SW480 (cell line): ENCODE data around the gene ZNF280B.
"Not testable (repeated sequence)": the region's sequence is repeated elsewhere in the genome, so short reads cannot be mapped to it uniquely, and the experiment has no call there.

Experiments
- DNase-seq: peaks from one replicate; pipeline ENCODE4 v3.0.0-alpha.2; 2016; ENCODE audit warnings: low spot score

Gene ZNF280B

GRCh38 chr22:22507743-22508273 is 734 bp downstream of the ZNF280B start:
- DNase-seq: no peak

GRCh38 chr22:22506736-22507135 is 1.8 kb downstream of the ZNF280B start:
- no peak for DNase-seq

- no peak for DNase-seq
Observed at GRCh38 chr22:22498267-22498666, 10.3 kb downstream of the ZNF280B start.

GRCh38 chr22:22491589-22491988 is 17.0 kb downstream of the ZNF280B start:
- not testable (repeated sequence) for DNase-seq

- no peak for DNase-seq
Observed at GRCh38 chr22:22488736-22489135, 19.8 kb downstream of the ZNF280B start.

GRCh38 chr22:22487869-22488597 is 20.5 kb downstream of the ZNF280B start:
- DNase-seq: no peak

GRCh38 chr22:22487059-22487458 is 21.5 kb downstream of the ZNF280B start:
- DNase-seq: no peak

GRCh38 chr22:22486132-22486899 is 22.2 kb downstream of the ZNF280B start:
- no peak for DNase-seq

GRCh38 chr22:22485524-22485923 is 23.0 kb downstream of the ZNF280B start:
- DNase-seq: no peak

- no peak for DNase-seq
Observed at GRCh38 chr22:22484023-22484422, 24.5 kb downstream of the ZNF280B start.

- no peak for DNase-seq
Observed at GRCh38 chr22:22480940-22481339, 27.6 kb downstream of the ZNF280B start.

GRCh38 chr22:22479999-22480532 is 28.5 kb downstream of the ZNF280B start:
- DNase-seq: no peak

GRCh38 chr22:22479116-22479515 is 29.4 kb downstream of the ZNF280B start:
- no peak for DNase-seq

GRCh38 chr22:22478470-22478869 is 30.1 kb downstream of the ZNF280B start:
- DNase-seq: no peak

- peak; percentile 31 for DNase-seq
Observed at GRCh38 chr22:22474733-22475132, 33.8 kb downstream of the ZNF280B start.

- DNase-seq: not testable (repeated sequence)
Observed at GRCh38 chr22:22471104-22471503, 37.4 kb downstream of the ZNF280B start.

GRCh38 chr22:22469527-22469926 is 39.0 kb downstream of the ZNF280B start:
- DNase-seq: no peak

- not testable (repeated sequence) for DNase-seq
Observed at GRCh38 chr22:22468794-22469469, 39.6 kb downstream of the ZNF280B start.

- DNase-seq: no peak
Observed at GRCh38 chr22:22467112-22467511, 41.4 kb downstream of the ZNF280B start.

- DNase-seq: no peak
Observed at GRCh38 chr22:22465782-22466181, 42.8 kb downstream of the ZNF280B start.

- no peak for DNase-seq
Observed at GRCh38 chr22:22465094-22465602, 43.4 kb downstream of the ZNF280B start.

- no peak for DNase-seq
Observed at GRCh38 chr22:22464541-22465054, 43.9 kb downstream of the ZNF280B start.
